Mucosa of rectum (tissue), 2 donors: ENCODE measurements around the gene SLC7A10.
"Not testable (repeated sequence)": the region's sequence is repeated elsewhere in the genome, so short reads cannot be mapped to it uniquely, and the experiment has no call there.

ENCODE experiments used
- H3K27ac ChIP-seq, 2 donors: one replicate each; pipeline ENCODE4 v1.7.0; 2013; ENCODE audit warnings: inconsistent platforms in 2 of 2, low read depth in 2 of 2, low read length in 2 of 2
- H3K27me3 ChIP-seq, 2 donors: one replicate each; pipeline ENCODE4 v1.7.0; 2013; ENCODE audit warnings: low read length in 2 of 2; ENCODE audit not compliant: control insufficient read depth in 2 of 2, insufficient read depth in 2 of 2
- H3K36me3 ChIP-seq, 2 donors: one replicate each; pipeline ENCODE4 v1.7.0; 2013; ENCODE audit warnings: low read length in 2 of 2; ENCODE audit not compliant: control insufficient read depth in 2 of 2, insufficient read depth in 2 of 2
- H3K4me1 ChIP-seq, 2 donors: one replicate each; pipeline ENCODE4 v1.7.0; 2013; ENCODE audit warnings: low read length in 2 of 2, mild to moderate bottlenecking in 1 of 2; ENCODE audit not compliant: control insufficient read depth in 2 of 2, insufficient read depth in 2 of 2
- H3K4me3 ChIP-seq, 2 donors: one replicate each; pipeline ENCODE4 v1.7.0; 2013; ENCODE audit warnings: low read length in 2 of 2
- H3K9ac ChIP-seq, 2 donors: one replicate each; pipeline ENCODE4 v1.7.0; 2013; ENCODE audit warnings: low read length in 2 of 2, low read depth in 1 of 2, mild to moderate bottlenecking in 1 of 2
- H3K9me3 ChIP-seq, 2 donors: one replicate each; pipeline ENCODE4 v1.7.0; 2013; ENCODE audit warnings: low read length in 2 of 2; ENCODE audit not compliant: control insufficient read depth in 2 of 2
- donor health status: healthy.
- donor health status: Normal muscosa, but diverticular disease.

Gene SLC7A10

GRCh38 chr19:33194886-33195644 is 30.6 kb downstream of the SLC7A10 start:
- no peaks in the 10 kb centered on the region for H3K36me3 ChIP-seq
- H3K27me3 ChIP-seq: peaks cover 6 to 10% of the 10 kb centered on the region in 2 donors
- H3K4me1 ChIP-seq: peaks cover 4% of the 10 kb centered on the region in 2 donors
- H3K9me3 ChIP-seq: no peaks in the 10 kb centered on the region
- peak overlapping the region in 1 of 2 donors; percentile 23 for H3K27ac ChIP-seq
- peak overlapping the region; percentile 48 to 55 for H3K4me3 ChIP-seq
- peak overlapping the region in 1 of 2 donors; percentile 43 for H3K9ac ChIP-seq

GRCh38 chr19:33194532-33194885 is 31.1 kb downstream of the SLC7A10 start:
- Histone ChIP-seq H3K9ac (peak overlapping the region in 1 of 2 donors; percentile 43), H3K27me3 (peaks cover 6 to 10% of the 10 kb centered on the region in 2 donors)

GRCh38 chr19:33193865-33194362 is 31.7 kb downstream of the SLC7A10 start, which contains the start of gene LRP3:
TSS of gene LRP3 (plus strand) at chr19:33194330. CDS start at chr19:33194786, 456 bp downstream.
- Histone ChIP-seq H3K27ac (peak within 1 kb of the TSS in 1 of 2 donors; percentile 16), H3K4me3 (peak within 1 kb of the TSS; percentile 48 to 55)

More at GRCh38 chr19:33194532-33194885, 31.1 kb downstream of the SLC7A10 start:
- Histone ChIP-seq H3K9me3 (no peaks in the 10 kb centered on the region), H3K4me1 (peaks cover 4% of the 10 kb centered on the region in 2 donors), H3K4me3 (peak overlapping the region in 1 of 2 donors; percentile 55), H3K36me3 (no peaks in the 10 kb centered on the region), H3K27ac (no peak overlapping the region)

DNA sequence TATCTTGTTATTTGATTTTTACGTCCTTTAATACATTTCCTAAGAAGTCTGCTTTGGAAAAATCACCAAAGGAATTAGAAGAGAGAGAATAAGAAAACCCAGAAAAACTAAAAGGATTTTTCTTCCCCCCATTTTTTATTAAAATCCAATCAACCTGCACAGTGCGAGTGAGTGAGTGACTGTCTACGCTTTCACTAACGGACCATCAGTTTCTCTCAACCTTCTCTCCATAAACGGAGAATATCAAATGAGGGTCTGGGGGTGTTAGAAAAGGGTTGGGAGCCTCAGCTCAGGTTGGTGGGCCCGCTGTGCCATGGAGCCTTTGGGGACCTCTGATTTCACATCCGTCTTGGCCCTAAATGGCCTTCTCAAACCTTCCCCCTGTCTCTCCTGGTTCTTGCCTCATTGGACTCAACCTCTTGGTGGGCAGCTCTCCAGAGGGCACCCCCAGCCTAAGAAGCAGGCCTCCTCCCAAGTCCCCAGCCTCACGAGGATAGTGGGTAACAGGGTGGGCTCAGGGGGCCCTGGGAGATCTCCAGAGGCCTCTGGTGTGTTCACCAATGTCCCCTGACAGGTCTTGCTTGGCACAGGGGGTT is 32.3 kb downstream of the SLC7A10 start:
- no peak overlapping the region for H3K9ac ChIP-seq
- no peak overlapping the region for H3K27ac ChIP-seq

More at GRCh38 chr19:33193865-33194362, 31.7 kb downstream of the SLC7A10 start, which contains the start of gene LRP3:
- H3K9ac ChIP-seq: peak within 1 kb of the TSS in 1 of 2 donors; percentile 43
- H3K27me3 ChIP-seq: peaks cover 6 to 10% of the 10 kb centered on the region in 2 donors
- H3K36me3 ChIP-seq: no peaks in the 10 kb centered on the region
- H3K4me1 ChIP-seq: peaks cover 4% of the 10 kb centered on the region in 2 donors
- no peaks in the 10 kb centered on the region for H3K9me3 ChIP-seq

GRCh38 chr19:33192010-33192409 is 33.6 kb downstream of the SLC7A10 start:
- H3K4me3 ChIP-seq: no peak overlapping the region
- H3K27me3 ChIP-seq: peaks cover 6 to 10% of the 10 kb centered on the region in 2 donors
- H3K27ac ChIP-seq: no peak overlapping the region
- peaks cover 4% of the 10 kb centered on the region in 2 donors for H3K4me1 ChIP-seq
- H3K36me3 ChIP-seq: no peaks in the 10 kb centered on the region
- no peak overlapping the region for H3K9ac ChIP-seq
- no peaks in the 10 kb centered on the region for H3K9me3 ChIP-seq

More for the DNA sequence above, 32.3 kb downstream of the SLC7A10 start:
- Histone ChIP-seq H3K4me3 (peak overlapping the region; percentile 8 to 9), H3K4me1 (peaks cover 4% of the 10 kb centered on the region in 2 donors), H3K27me3 (peaks cover 6 to 10% of the 10 kb centered on the region in 2 donors), H3K9me3 (no peaks in the 10 kb centered on the region), H3K36me3 (no peaks in the 10 kb centered on the region)

GRCh38 chr19:33191501-33191900 is 34.1 kb downstream of the SLC7A10 start:
- Histone ChIP-seq H3K36me3 (no peaks in the 10 kb centered on the region), H3K27me3 (peaks cover 6 to 10% of the 10 kb centered on the region in 2 donors), H3K9me3 (no peaks in the 10 kb centered on the region), H3K4me3 (no peak overlapping the region), H3K9ac (no peak overlapping the region), H3K4me1 (peaks cover 4% of the 10 kb centered on the region in 2 donors), H3K27ac (no peak overlapping the region)

- H3K4me1 ChIP-seq, H3K9me3 ChIP-seq, H3K9ac ChIP-seq, H3K4me3 ChIP-seq, H3K36me3 ChIP-seq, H3K27ac ChIP-seq: not testable (repeated sequence)
- peaks cover 6 to 10% of the 10 kb centered on the region in 2 donors for H3K27me3 ChIP-seq
Observed at GRCh38 chr19:33191092-33191491, 34.6 kb downstream of the SLC7A10 start.

DNA sequence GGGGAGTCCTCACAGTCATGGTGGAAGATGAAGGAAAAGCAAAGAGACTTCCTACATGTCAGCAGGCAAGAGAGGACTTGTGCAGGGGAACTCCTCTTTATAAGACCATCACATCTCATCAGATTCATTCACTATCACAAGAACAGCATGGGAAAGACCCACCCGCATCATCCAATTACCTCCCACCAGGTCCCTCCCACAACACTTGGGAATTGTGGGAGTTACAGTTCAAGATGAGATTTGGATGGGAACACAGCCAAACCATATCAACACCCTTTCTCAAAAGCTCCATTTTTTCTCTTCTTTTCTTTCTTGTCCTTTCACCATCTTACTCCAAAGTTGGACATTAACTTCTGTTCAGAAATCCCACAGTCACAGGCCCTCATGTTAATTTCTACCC is 36.2 kb downstream of the SLC7A10 start:
- Histone ChIP-seq H3K9ac (no peak overlapping the region), H3K27ac (no peak overlapping the region), H3K9me3 (no peaks in the 10 kb centered on the region), H3K4me1 (no peaks in the 10 kb centered on the region), H3K27me3 (peaks cover 6 to 8% of the 10 kb centered on the region in 2 donors), H3K36me3 (no peaks in the 10 kb centered on the region), H3K4me3 (no peak overlapping the region)

- Histone ChIP-seq H3K4me3 (no peak overlapping the region), H3K4me1 (no peaks in the 10 kb centered on the region), H3K9ac (no peak overlapping the region), H3K27ac (no peak overlapping the region), H3K27me3 (no peaks in the 10 kb centered on the region), H3K36me3 (no peaks in the 10 kb centered on the region), H3K9me3 (no peaks in the 10 kb centered on the region)
Observed at GRCh38 chr19:33187183-33187540, 38.5 kb downstream of the SLC7A10 start.
